DND-41 (cell line): ENCODE measurements around the gene PSMA6.

Source experiments
- ATAC-seq: fragments of 200-7000 bp; cut with Tn5 transposase; 3 replicates; pipeline ENCODE4 v1.9.1; 2021; ENCODE audit warnings: low read depth; ENCODE audit not compliant: insufficient read depth
- DNase-seq: peaks from one replicate; pipeline ENCODE4 v3.0.0-alpha.2; 2020
- H2AFZ ChIP-seq: 2 replicates; pipeline ENCODE4 v1.6.0; 2012; ENCODE audit warnings: low read depth, low read length
- H3K27ac ChIP-seq: 2 replicates; pipeline ENCODE4 v1.5.1; 2012; ENCODE audit warnings: low read length, inconsistent platforms
- H3K27me3 ChIP-seq: fragments of 200-600 bp; sonication (generic); 2 replicates; pipeline ENCODE4 v1.6.0; 2012; ENCODE audit warnings: low read length, mild to moderate bottlenecking, inconsistent platforms; ENCODE audit not compliant: insufficient read depth, poor library complexity
- H3K36me3 ChIP-seq: 2 replicates; pipeline ENCODE4 v1.5.1; 2012; ENCODE audit warnings: low read length, inconsistent platforms; ENCODE audit not compliant: insufficient read depth
- H3K4me1 ChIP-seq: 2 replicates; pipeline ENCODE4 v1.5.1; 2012; ENCODE audit warnings: mild to moderate bottlenecking, low read length; ENCODE audit not compliant: insufficient read depth
- H3K4me2 ChIP-seq: 2 replicates; pipeline ENCODE4 v1.6.0; 2012; ENCODE audit warnings: mild to moderate bottlenecking, moderate library complexity, low read length, inconsistent platforms; ENCODE audit not compliant: insufficient read depth
- H3K4me3 ChIP-seq, 2 experiments: fragments of 200-600 bp in 1 of 2; shearing (Covaris generic) in 1 of 2; 2 replicates each; pipeline ENCODE4 v1.5.1; 2012 to 2016; ENCODE audit warnings: inconsistent platforms in 2 of 2, low read length in 2 of 2, mild to moderate bottlenecking in 2 of 2, low read depth in 1 of 2, moderate library complexity in 1 of 2
- H3K79me2 ChIP-seq: 2 replicates; pipeline ENCODE4 v1.6.0; 2012; ENCODE audit warnings: low read length, inconsistent platforms; ENCODE audit not compliant: insufficient read depth
- H3K9ac ChIP-seq: 2 replicates; pipeline ENCODE4 v1.6.0; 2012; ENCODE audit warnings: low read depth, mild to moderate bottlenecking, inconsistent platforms, low read length, moderate library complexity
- H3K9me3 ChIP-seq: 2 replicates; pipeline ENCODE4 v1.5.1; 2012; ENCODE audit warnings: low read length, moderate library complexity, mild to moderate bottlenecking, inconsistent platforms; ENCODE audit not compliant: insufficient read depth, severe bottlenecking
- H4K20me1 ChIP-seq: 2 replicates; pipeline ENCODE4 v1.6.0; 2012; ENCODE audit warnings: low read length; ENCODE audit not compliant: insufficient read depth
- CTCF ChIP-seq: IDR thresholded peaks from 2 replicates; pipeline ENCODE4 v1.5.1; 2012; ENCODE audit warnings: borderline replicate concordance, low read length, moderate library complexity, mild to moderate bottlenecking; ENCODE audit not compliant: poor library complexity, severe bottlenecking; ENCODE audit errors: extremely low read depth
- EZH2 ChIP-seq: IDR thresholded peaks from 3 replicates; pipeline ENCODE4 v1.6.1; 2012; ENCODE audit warnings: borderline replicate concordance, low read depth, mild to moderate bottlenecking, moderate library complexity, low read length, inconsistent platforms; ENCODE audit not compliant: severe bottlenecking

Gene PSMA6

GRCh38 chr14:35331605-35332516 lies 39.7 kb downstream of the PSMA6 start:
- no peak for DNase-seq

GRCh38 chr14:35332517-35333263 lies 40.5 kb downstream of the PSMA6 start:
- ATAC-seq (peak; percentile 75), DNase-seq (peak; percentile 42)
- no peaks in the 10 kb centered on the region for H4K20me1 ChIP-seq
- H3K36me3 ChIP-seq: no peaks in the 10 kb centered on the region
- no peak overlapping the region for H3K4me3 ChIP-seq
- no peak overlapping the region for H2AFZ ChIP-seq
- H3K9ac ChIP-seq: no peak overlapping the region
- H3K9me3 ChIP-seq: no peaks in the 10 kb centered on the region
- peaks cover 7% of the 10 kb centered on the region for H3K4me1 ChIP-seq
- no peaks in the 10 kb centered on the region for H3K79me2 ChIP-seq
- H3K27ac ChIP-seq: no peak overlapping the region
- TF ChIP-seq CTCF: no peak
- no peak for TF ChIP-seq EZH2
- H3K4me2 ChIP-seq: no peak overlapping the region
- H3K27me3 ChIP-seq: no peaks in the 10 kb centered on the region

More at GRCh38 chr14:35331605-35332516, 39.7 kb downstream of the PSMA6 start:
- Histone ChIP-seq H4K20me1 (no peaks in the 10 kb centered on the region), H2AFZ (no peak overlapping the region), H3K9me3 (no peaks in the 10 kb centered on the region), H3K4me2 (no peak overlapping the region), H3K27ac (no peak overlapping the region), H3K4me1 (peaks cover 7% of the 10 kb centered on the region), H3K36me3 (no peaks in the 10 kb centered on the region), H3K4me3 (no peak overlapping the region), H3K9ac (no peak overlapping the region), H3K79me2 (no peaks in the 10 kb centered on the region), H3K27me3 (no peaks in the 10 kb centered on the region)
- ATAC-seq: no peak
- TF ChIP-seq EZH2 (no peak), CTCF (no peak)

GRCh38 chr14:35333264-35333730 lies 41.1 kb downstream of the PSMA6 start:
- H3K4me2 ChIP-seq: no peak overlapping the region
- no peak overlapping the region for H2AFZ ChIP-seq
- no peaks in the 10 kb centered on the region for H3K36me3 ChIP-seq
- peak; percentile 29; the same call in 2 of the 3 replicates for ATAC-seq
- no peaks in the 10 kb centered on the region for H3K79me2 ChIP-seq
- no peak overlapping the region for H3K27ac ChIP-seq
- H4K20me1 ChIP-seq: no peaks in the 10 kb centered on the region
- no peak overlapping the region for H3K4me3 ChIP-seq
- H3K27me3 ChIP-seq: no peaks in the 10 kb centered on the region
- DNase-seq: no peak
- H3K9me3 ChIP-seq: no peaks in the 10 kb centered on the region
- peaks cover 7% of the 10 kb centered on the region for H3K4me1 ChIP-seq
- no peak overlapping the region for H3K9ac ChIP-seq
- no peak for TF ChIP-seq CTCF
- TF ChIP-seq EZH2: no peak
